Osteoblast (primary cell): Measurements from ENCODE around the gene LHPP. TPM values are rescaled to one million over a fixed set of nuclear protein-coding genes. Genes with fewer than 3 reads are reported as not detected.

Source experiments
- DNase-seq: peaks from one replicate; pipeline ENCODE4 v3.0.0; 2011; ENCODE audit warnings: low spot score, mixed read lengths; ENCODE audit not compliant: insufficient read length; ENCODE audit errors: missing footprints
- H2AFZ ChIP-seq: 2 replicates; pipeline ENCODE4 v1.6.0; 2011; ENCODE audit warnings: mild to moderate bottlenecking, low read length
- H3K27ac ChIP-seq: 2 replicates; pipeline ENCODE4 v1.5.1; 2011; ENCODE audit warnings: mild to moderate bottlenecking, low read depth, low read length, moderate library complexity
- H3K27me3 ChIP-seq: 2 replicates; pipeline ENCODE4 v1.6.0; 2012; ENCODE audit warnings: mild to moderate bottlenecking, control low read depth, inconsistent platforms, low read length, moderate library complexity; ENCODE audit not compliant: insufficient read depth
- H3K36me3 ChIP-seq: 2 replicates; pipeline ENCODE4 v1.5.1; 2011; ENCODE audit warnings: mild to moderate bottlenecking, low read length, control low read depth, moderate library complexity; ENCODE audit not compliant: insufficient read depth
- H3K4me1 ChIP-seq: 2 replicates; pipeline ENCODE4 v1.5.1; 2011; ENCODE audit warnings: mild to moderate bottlenecking, low read length, control low read depth, moderate library complexity; ENCODE audit not compliant: insufficient read depth
- H3K4me2 ChIP-seq: 2 replicates; pipeline ENCODE4 v1.6.0; 2011; ENCODE audit warnings: mild to moderate bottlenecking, low read length; ENCODE audit not compliant: insufficient read depth
- H3K4me3 ChIP-seq: fragments of 200-600 bp; sonication (generic); 3 replicates; pipeline ENCODE4 v1.5.1; 2012; ENCODE audit warnings: mild to moderate bottlenecking, low read length, inconsistent platforms; ENCODE audit not compliant: insufficient read depth
- H3K79me2 ChIP-seq: 2 replicates; pipeline ENCODE4 v1.6.0; 2012; ENCODE audit warnings: mild to moderate bottlenecking, low read length, control low read depth, inconsistent platforms; ENCODE audit not compliant: insufficient read depth
- H3K9me3 ChIP-seq: 2 replicates; pipeline ENCODE4 v1.5.1; 2011; ENCODE audit warnings: low read depth, low read length, control low read depth
- H4K20me1 ChIP-seq: 2 replicates; pipeline ENCODE4 v1.6.0; 2012; ENCODE audit warnings: mild to moderate bottlenecking, low read length, control low read depth; ENCODE audit not compliant: insufficient read depth
- CTCF ChIP-seq: IDR thresholded peaks from 2 replicates; pipeline ENCODE4 v1.5.1; 2011; ENCODE audit warnings: mild to moderate bottlenecking, low read depth, low read length, moderate library complexity; ENCODE audit errors: extremely low read depth
- total RNA-seq: library from RNA; depleted of rRNA; stranded (reverse); fragments of >200 nt; gene quantifications from 2 replicates; pipeline ENCODE4 v1.2.3, GENCODE V29; 2012

Gene LHPP
- total RNA-seq, 1 donor, result 17.7 TPM

GRCh38 chr10:124589491-124590041, 127.9 kb downstream of the LHPP start:
- Histone ChIP-seq H3K36me3 (no peaks in the 10 kb centered on the region), H3K27me3 (peaks cover 7% of the 10 kb centered on the region), H3K27ac (no peak overlapping the region), H2AFZ (no peak overlapping the region), H3K9me3 (peaks cover 5% of the 10 kb centered on the region), H4K20me1 (no peaks in the 10 kb centered on the region), H3K79me2 (no peaks in the 10 kb centered on the region), H3K4me1 (no peaks in the 10 kb centered on the region), H3K4me2 (no peak overlapping the region), H3K4me3 (no peak overlapping the region)
- peak; percentile 82 for DNase-seq
- no peak for TF ChIP-seq CTCF

GRCh38 chr10:124590216-124591122, 128.8 kb downstream of the LHPP start:
- peaks cover 7% of the 10 kb centered on the region for H3K27me3 ChIP-seq
- H3K9me3 ChIP-seq, result peaks cover 5% of the 10 kb centered on the region
- H3K4me1 ChIP-seq, result no peaks in the 10 kb centered on the region
- TF ChIP-seq CTCF, result no peak
- no peaks in the 10 kb centered on the region for H3K79me2 ChIP-seq
- DNase-seq, result peak; percentile 82
- H2AFZ ChIP-seq, result no peak overlapping the region
- H3K36me3 ChIP-seq, result no peaks in the 10 kb centered on the region
- H3K4me3 ChIP-seq, result no peak overlapping the region
- no peaks in the 10 kb centered on the region for H4K20me1 ChIP-seq
- H3K27ac ChIP-seq, result no peak overlapping the region
- no peak overlapping the region for H3K4me2 ChIP-seq

- Histone ChIP-seq H3K9me3 (peaks cover 5% of the 10 kb centered on the region), H3K4me3 (no peak overlapping the region), H3K27me3 (peaks cover 7% of the 10 kb centered on the region), H4K20me1 (no peaks in the 10 kb centered on the region), H3K4me2 (no peak overlapping the region), H3K79me2 (no peaks in the 10 kb centered on the region), H3K4me1 (no peaks in the 10 kb centered on the region), H3K27ac (no peak overlapping the region), H3K36me3 (no peaks in the 10 kb centered on the region), H2AFZ (no peak overlapping the region)
- DNase-seq, result peak; percentile 60
- no peak for TF ChIP-seq CTCF
Observed at GRCh38 chr10:124591123-124591495, 129.5 kb downstream of the LHPP start.

GRCh38 chr10:124592101-124592500, 130.5 kb downstream of the LHPP start:
- Histone ChIP-seq H3K9me3 (peaks cover 5% of the 10 kb centered on the region), H3K27ac (no peak overlapping the region), H2AFZ (no peak overlapping the region), H3K4me3 (no peak overlapping the region), H4K20me1 (no peaks in the 10 kb centered on the region), H3K27me3 (peaks cover 7% of the 10 kb centered on the region), H3K4me2 (no peak overlapping the region), H3K79me2 (no peaks in the 10 kb centered on the region), H3K4me1 (no peaks in the 10 kb centered on the region), H3K36me3 (no peaks in the 10 kb centered on the region)
- TF ChIP-seq CTCF, result no peak
- DNase-seq, result peak; percentile 31
